ENCODE measurements around the gene CARD6. TPM values are rescaled to one million over a fixed set of nuclear protein-coding genes. Genes with fewer than 3 reads are reported as not detected.

Gene CARD6
- total RNA-seq, 1 donor from 2014 or later, result not detected

GRCh38 chr5:40904205-40904993 lies 63.2 kb downstream of the CARD6 start:
- Mint-ChIP-seq H3K27me3 (ENCODE audit: insufficient read depth, low read depth) (peaks cover 5% of the 10 kb centered on the region), H3K4me1 (peaks cover 11% of the 10 kb centered on the region), H3K36me3 (no peaks in the 10 kb centered on the region), H3K9me3 (no peaks in the 10 kb centered on the region), H3K4me3 (no peak overlapping the region), H3K27ac (no peak overlapping the region)
- no peak overlapping the region for H3K4me3 ChIP-seq
- H3K27me3 ChIP-seq, result no peaks in the 10 kb centered on the region
- peak overlapping the region; percentile 69 for H2AFZ ChIP-seq (replicated peaks)
- peak; percentile 87 for DNase-seq (ENCODE audit: low spot score)
- no peaks in the 10 kb centered on the region for H3K4me1 ChIP-seq
- H3F3A ChIP-seq (ENCODE audit: low read depth), result no peaks in the 10 kb centered on the region
- H3K9me3 ChIP-seq (ENCODE audit: low read depth), result no peaks in the 10 kb centered on the region
- H3K27ac ChIP-seq, result no peak overlapping the region
- H3K36me3 ChIP-seq, result no peaks in the 10 kb centered on the region
- no peak overlapping the region for H3K4me2 ChIP-seq
- TF ChIP-seq CTCF (IDR thresholded peaks at IDR 0.05) (peak; percentile 98), EZH2phosphoT487 (IDR thresholded peaks at IDR 0.05) (no peak), EZH2 (IDR thresholded peaks at IDR 0.05) (no peak)
- no peaks in the 10 kb centered on the region for H3K79me2 ChIP-seq (ENCODE audit: low read depth)
- H3K9ac ChIP-seq, result no peak overlapping the region
- no peaks in the 10 kb centered on the region for H4K20me1 ChIP-seq (ENCODE audit: low read depth)

- H3K27me3 ChIP-seq, result no peaks in the 10 kb centered on the region
- H3K27ac ChIP-seq, result no peak overlapping the region
- no peak overlapping the region for H3K4me3 ChIP-seq
- TF ChIP-seq CTCF (IDR thresholded peaks at IDR 0.05), result no peak
- TF ChIP-seq EZH2 (IDR thresholded peaks at IDR 0.05), result no peak
- no peak for TF ChIP-seq EZH2phosphoT487 (IDR thresholded peaks at IDR 0.05)
- H3F3A ChIP-seq (ENCODE audit: low read depth), result no peaks in the 10 kb centered on the region
- H3K36me3 ChIP-seq, result no peaks in the 10 kb centered on the region
- H3K9ac ChIP-seq, result no peak overlapping the region
- no peaks in the 10 kb centered on the region for H3K9me3 ChIP-seq (ENCODE audit: low read depth)
- Mint-ChIP-seq H3K9me3 (no peaks in the 10 kb centered on the region), H3K27me3 (ENCODE audit: insufficient read depth, low read depth) (peaks cover 5% of the 10 kb centered on the region), H3K27ac (peak overlapping the region; percentile 10), H3K36me3 (no peaks in the 10 kb centered on the region), H3K4me1 (peaks cover 12% of the 10 kb centered on the region), H3K4me3 (no peak overlapping the region)
- no peaks in the 10 kb centered on the region for H4K20me1 ChIP-seq (ENCODE audit: low read depth)
- no peaks in the 10 kb centered on the region for H3K4me1 ChIP-seq
- no peaks in the 10 kb centered on the region for H3K79me2 ChIP-seq (ENCODE audit: low read depth)
- H3K4me2 ChIP-seq, result no peak overlapping the region
- no peak for DNase-seq (ENCODE audit: low spot score)
- H2AFZ ChIP-seq (replicated peaks), result peak overlapping the region; percentile 69
Observed at GRCh38 chr5:40904994-40905306, 63.8 kb downstream of the CARD6 start.

GRCh38 chr5:40906351-40906751 lies 65.2 kb downstream of the CARD6 start:
- H3K4me3 Mint-ChIP-seq, result no peak overlapping the region
- H3K27ac ChIP-seq, result no peak overlapping the region
- no peak for DNase-seq (ENCODE audit: low spot score)
- H3K9ac ChIP-seq, result no peak overlapping the region
- peaks cover 5% of the 10 kb centered on the region for H3K27me3 Mint-ChIP-seq (ENCODE audit: insufficient read depth, low read depth)
- no peaks in the 10 kb centered on the region for H4K20me1 ChIP-seq (ENCODE audit: low read depth)
- TF ChIP-seq EZH2phosphoT487 (IDR thresholded peaks at IDR 0.05) (no peak), EZH2 (IDR thresholded peaks at IDR 0.05) (no peak), CTCF (IDR thresholded peaks at IDR 0.05) (no peak)
- H3K27ac Mint-ChIP-seq, result no peak overlapping the region
- no peaks in the 10 kb centered on the region for H3K79me2 ChIP-seq (ENCODE audit: low read depth)
- no peak overlapping the region for H2AFZ ChIP-seq (replicated peaks)
- H3K4me1 ChIP-seq, result no peaks in the 10 kb centered on the region
- no peaks in the 10 kb centered on the region for H3F3A ChIP-seq (ENCODE audit: low read depth)
- H3K4me3 ChIP-seq, result no peak overlapping the region
- no peaks in the 10 kb centered on the region for H3K36me3 Mint-ChIP-seq
- H3K9me3 ChIP-seq (ENCODE audit: low read depth), result no peaks in the 10 kb centered on the region
- no peaks in the 10 kb centered on the region for H3K27me3 ChIP-seq
- no peaks in the 10 kb centered on the region for H3K36me3 ChIP-seq
- peaks cover 12% of the 10 kb centered on the region for H3K4me1 Mint-ChIP-seq
- no peak overlapping the region for H3K4me2 ChIP-seq
- no peaks in the 10 kb centered on the region for H3K9me3 Mint-ChIP-seq
